Measurements from ENCODE around the gene MYOC. TPM values are rescaled to one million over a fixed set of nuclear protein-coding genes. Genes with fewer than 3 reads are reported as not detected.
"Not testable (repeated sequence)": the region's sequence is repeated elsewhere in the genome, so short reads cannot be mapped to it uniquely, and the experiment has no call there.

Gene MYOC
- total and polyA plus RNA-seq, 4 donors, result 3.8 to 74.0 (median 12.3) TPM

- DNase-seq, result no peak
- intact Hi-C loops (cut with DNase I), result no loop called here
- H3K4me1 ChIP-seq (ENCODE audit: control insufficient read depth in 1 of 2, insufficient read depth in 2 of 2, low read length in 2 of 2), result peaks cover 0 to 4% of the 10 kb centered on the region in 2 donors
These were observed 18.3 kb upstream of the MYOC start for GRCh38 chr1:171670739-171671138.

GRCh38 chr1:171668372-171668771, 15.9 kb upstream of the MYOC start:
- 91 to 92% methylated on average over 5 of the region's 5 CpGs for WGBS, 2 donors
- H3K9me3 ChIP-seq (ENCODE audit: control insufficient read depth, low read length), result no peaks in the 10 kb centered on the region
- no peak overlapping the region for H3K4me3 ChIP-seq (ENCODE audit: low read length in 2 of 2)
- H3K4me1 ChIP-seq (ENCODE audit: control insufficient read depth in 1 of 2, insufficient read depth in 2 of 2, low read length in 2 of 2), result peaks cover 0 to 2% of the 10 kb centered on the region in 2 donors
- no peaks in the 10 kb centered on the region for H3K36me3 ChIP-seq (ENCODE audit: control insufficient read depth in 1 of 2, insufficient read depth in 2 of 2, low read length in 1 of 2)
- DNase-seq, result no peak
- no peaks in the 10 kb centered on the region for H3K27me3 ChIP-seq (ENCODE audit: control insufficient read depth in 1 of 2, insufficient read depth in 2 of 2, low read length in 1 of 2)
- intact Hi-C loops (cut with DNase I), result no loop called here
- no peak overlapping the region for H3K27ac ChIP-seq (ENCODE audit: low read depth in 1 of 2, low read length in 2 of 2)
- no peak for ATAC-seq (ENCODE audit: low FRiP score)

More at GRCh38 chr1:171670739-171671138, 18.3 kb upstream of the MYOC start:
- H3K4me3 ChIP-seq (ENCODE audit: low read length in 2 of 2), result no peak overlapping the region
- no peaks in the 10 kb centered on the region for H3K27me3 ChIP-seq (ENCODE audit: control insufficient read depth in 1 of 2, insufficient read depth in 2 of 2, low read length in 1 of 2)
- H3K9me3 ChIP-seq (ENCODE audit: control insufficient read depth, low read length), result no peaks in the 10 kb centered on the region
- WGBS, 2 donors, result 96 to 97% methylated on average over 28 of the region's 28 CpGs
- no peak for ATAC-seq (ENCODE audit: low FRiP score)
- no peaks in the 10 kb centered on the region for H3K36me3 ChIP-seq (ENCODE audit: control insufficient read depth in 1 of 2, insufficient read depth in 2 of 2, low read length in 1 of 2)
- no peak overlapping the region for H3K27ac ChIP-seq (ENCODE audit: low read depth in 1 of 2, low read length in 2 of 2)

DNA sequence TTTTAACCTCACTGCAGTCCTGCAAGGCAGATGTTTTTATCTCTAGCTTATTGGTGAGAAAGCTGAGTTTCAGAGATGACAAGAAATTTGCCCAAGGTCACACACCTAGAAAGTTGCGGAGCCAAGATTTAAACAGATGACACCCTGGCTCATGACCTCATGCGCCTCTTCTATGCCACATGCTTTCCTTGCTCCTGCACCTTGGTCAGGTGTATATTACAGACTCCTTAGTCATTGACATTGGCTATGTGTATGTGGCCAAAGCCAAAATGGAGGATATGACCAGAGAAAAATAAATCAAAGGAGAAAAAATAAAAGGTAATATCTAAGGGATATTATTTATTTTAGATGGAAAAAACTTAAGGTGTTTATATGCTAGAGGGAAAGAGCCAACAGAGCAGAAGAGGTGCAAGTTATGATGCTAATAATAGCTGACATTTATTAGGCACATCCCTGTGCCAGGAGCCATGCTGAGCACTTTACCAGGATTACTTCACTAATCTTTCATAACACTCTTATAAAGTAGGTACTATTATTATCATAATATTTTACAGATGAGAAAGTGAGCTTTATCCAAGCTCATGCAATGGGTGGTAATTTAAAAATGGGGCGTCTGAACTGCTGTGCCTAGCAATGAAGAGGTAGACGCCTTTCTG, 13.8 kb upstream of the MYOC start:
- Histone ChIP-seq H3K36me3 (ENCODE audit: control insufficient read depth in 1 of 2, insufficient read depth in 2 of 2, low read length in 1 of 2) (no peaks in the 10 kb centered on the region), H3K4me1 (ENCODE audit: control insufficient read depth in 1 of 2, insufficient read depth in 2 of 2, low read length in 2 of 2) (peaks cover 0 to 2% of the 10 kb centered on the region in 2 donors), H3K27me3 (ENCODE audit: control insufficient read depth in 1 of 2, insufficient read depth in 2 of 2, low read length in 1 of 2) (no peaks in the 10 kb centered on the region), H3K4me3 (ENCODE audit: low read length in 2 of 2) (no peak overlapping the region), H3K9me3 (ENCODE audit: control insufficient read depth, low read length) (no peaks in the 10 kb centered on the region), H3K27ac (ENCODE audit: low read depth in 1 of 2, low read length in 2 of 2) (no peak overlapping the region)
- 83 to 85% methylated on average over 4 of the region's 4 CpGs for WGBS, 2 donors
- ATAC-seq (ENCODE audit: low FRiP score) (no peak), DNase-seq (no peak)
- intact Hi-C loops (cut with DNase I), result no loop called here

GRCh38 chr1:171664976-171665375, 12.5 kb upstream of the MYOC start:
- intact Hi-C loops (cut with DNase I), result no loop called here
- DNase-seq, result no peak
- Histone ChIP-seq H3K27me3 (ENCODE audit: control insufficient read depth in 1 of 2, insufficient read depth in 2 of 2, low read length in 1 of 2) (no peaks in the 10 kb centered on the region), H3K4me1 (ENCODE audit: control insufficient read depth in 1 of 2, insufficient read depth in 2 of 2, low read length in 2 of 2) (peaks cover 0 to 2% of the 10 kb centered on the region in 2 donors), H3K4me3 (ENCODE audit: low read length in 2 of 2) (no peak overlapping the region), H3K36me3 (ENCODE audit: control insufficient read depth in 1 of 2, insufficient read depth in 2 of 2, low read length in 1 of 2) (no peaks in the 10 kb centered on the region), H3K9me3 (ENCODE audit: control insufficient read depth, low read length) (no peaks in the 10 kb centered on the region), H3K27ac (ENCODE audit: low read depth in 1 of 2, low read length in 2 of 2) (no peak overlapping the region)
- ATAC-seq (ENCODE audit: low FRiP score), result no peak

- no peak overlapping the region for H3K27ac ChIP-seq (ENCODE audit: low read depth in 1 of 2, low read length in 2 of 2)
- ATAC-seq (ENCODE audit: low FRiP score), result no peak
- H3K4me3 ChIP-seq (ENCODE audit: low read length in 2 of 2), result no peak overlapping the region
- intact Hi-C loops (cut with DNase I), result no loop called here
- H3K27me3 ChIP-seq (ENCODE audit: control insufficient read depth in 1 of 2, insufficient read depth in 2 of 2, low read length in 1 of 2), result no peaks in the 10 kb centered on the region
- no peak for DNase-seq
- peaks cover 0 to 2% of the 10 kb centered on the region in 2 donors for H3K4me1 ChIP-seq (ENCODE audit: control insufficient read depth in 1 of 2, insufficient read depth in 2 of 2, low read length in 2 of 2)
- WGBS, 2 donors, result 45 to 47% methylated on average over 4 of the region's 4 CpGs
- no peaks in the 10 kb centered on the region for H3K36me3 ChIP-seq (ENCODE audit: control insufficient read depth in 1 of 2, insufficient read depth in 2 of 2, low read length in 1 of 2)
- H3K9me3 ChIP-seq (ENCODE audit: control insufficient read depth, low read length), result no peaks in the 10 kb centered on the region
These were observed 11.5 kb upstream of the MYOC start for GRCh38 chr1:171663854-171664575.

GRCh38 chr1:171663036-171663853, 10.8 kb upstream of the MYOC start:
- H3K4me1 ChIP-seq (ENCODE audit: control insufficient read depth in 1 of 2, insufficient read depth in 2 of 2, low read length in 2 of 2), result peaks cover 0 to 2% of the 10 kb centered on the region in 2 donors
- H3K27me3 ChIP-seq (ENCODE audit: control insufficient read depth in 1 of 2, insufficient read depth in 2 of 2, low read length in 1 of 2), result no peaks in the 10 kb centered on the region
- H3K27ac ChIP-seq (ENCODE audit: low read depth in 1 of 2, low read length in 2 of 2), result no peak overlapping the region
- intact Hi-C loops (cut with DNase I), result no loop called here
- ATAC-seq (ENCODE audit: low FRiP score) (peak; percentile 86), DNase-seq (no peak)
- H3K36me3 ChIP-seq (ENCODE audit: control insufficient read depth in 1 of 2, insufficient read depth in 2 of 2, low read length in 1 of 2), result no peaks in the 10 kb centered on the region
- H3K9me3 ChIP-seq (ENCODE audit: control insufficient read depth, low read length), result no peaks in the 10 kb centered on the region
- no peak overlapping the region for H3K4me3 ChIP-seq (ENCODE audit: low read length in 2 of 2)
- WGBS, 2 donors, result 55 to 59% methylated on average over 7 of the region's 7 CpGs

DNA sequence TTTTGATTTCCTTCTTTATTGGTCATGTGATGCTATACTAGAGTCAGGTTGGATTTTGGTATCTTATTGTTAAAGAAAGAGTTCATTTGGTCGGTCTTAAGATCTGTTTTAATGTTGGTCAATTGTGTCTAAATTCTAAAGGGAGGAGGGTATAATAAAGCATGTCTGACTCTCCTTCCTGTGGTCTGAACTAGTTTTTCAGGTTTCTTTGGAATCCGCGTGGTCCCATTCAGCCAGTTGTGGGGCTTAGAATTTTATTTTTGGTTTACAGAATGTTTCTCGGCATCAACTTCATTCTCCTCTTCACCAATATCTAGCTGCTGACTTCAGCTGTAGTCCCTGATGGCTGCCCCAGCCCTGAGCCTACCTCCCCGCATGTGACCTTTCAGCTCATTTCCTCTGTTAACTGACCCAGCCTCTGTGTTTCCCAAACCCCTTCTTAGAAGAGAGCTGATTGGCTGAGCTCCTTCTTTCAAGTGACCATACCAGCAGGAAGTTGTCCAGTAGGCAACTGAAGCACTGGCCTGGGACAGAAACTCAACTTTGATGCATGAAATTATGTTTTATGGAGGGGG, 8.7 kb upstream of the MYOC start:
- intact Hi-C loops (cut with DNase I), result no loop called here
- H3K27ac ChIP-seq (ENCODE audit: low read depth in 1 of 2, low read length in 2 of 2), result no peak overlapping the region
- H3K4me1 ChIP-seq (ENCODE audit: control insufficient read depth in 1 of 2, insufficient read depth in 2 of 2, low read length in 2 of 2), result peaks cover 0 to 2% of the 10 kb centered on the region in 2 donors
- H3K9me3 ChIP-seq (ENCODE audit: control insufficient read depth, low read length), result no peaks in the 10 kb centered on the region
- H3K27me3 ChIP-seq (ENCODE audit: control insufficient read depth in 1 of 2, insufficient read depth in 2 of 2, low read length in 1 of 2), result no peaks in the 10 kb centered on the region
- DNase-seq, result no peak
- H3K36me3 ChIP-seq (ENCODE audit: control insufficient read depth in 1 of 2, insufficient read depth in 2 of 2, low read length in 1 of 2), result no peaks in the 10 kb centered on the region
- 95 to 98% methylated on average over 5 of the region's 5 CpGs for whole genome bisulfite sequencing, 2 donors
- ATAC-seq (ENCODE audit: low FRiP score), result no peak
- no peak overlapping the region for H3K4me3 ChIP-seq (ENCODE audit: low read length in 2 of 2)

GRCh38 chr1:171656206-171656605, 3.7 kb upstream of the MYOC start:
- H3K27me3 ChIP-seq (ENCODE audit: control insufficient read depth in 1 of 2, insufficient read depth in 2 of 2, low read length in 1 of 2); ATAC-seq (ENCODE audit: low FRiP score); H3K9me3 ChIP-seq (ENCODE audit: control insufficient read depth, low read length); H3K4me1 ChIP-seq (ENCODE audit: control insufficient read depth in 1 of 2, insufficient read depth in 2 of 2, low read length in 2 of 2); H3K27ac ChIP-seq (ENCODE audit: low read depth in 1 of 2, low read length in 2 of 2); H3K4me3 ChIP-seq (ENCODE audit: low read length in 2 of 2); DNase-seq; H3K36me3 ChIP-seq (ENCODE audit: control insufficient read depth in 1 of 2, insufficient read depth in 2 of 2, low read length in 1 of 2); intact Hi-C loops (cut with DNase I): not testable (repeated sequence)
- 95 to 98% methylated on average over 9 of the region's 9 CpGs for WGBS, 2 donors
